DMS79 (cell line): ENCODE data around the gene PTPRU.
"Not testable (repeated sequence)": the region's sequence is repeated elsewhere in the genome, so short reads cannot be mapped to it uniquely, and the experiment has no call there.

Experiments used
- DNase-seq: peaks from one replicate; lab custom pipeline; 2025; lab: John Stamatoyannopoulos, UW

The PTPRU gene

GRCh38 chr1:29290414-29290985 lies 54.2 kb downstream of the PTPRU start:
- no peak for DNase-seq

- DNase-seq = no peak
These were observed 55.4 kb downstream of the PTPRU start for GRCh38 chr1:29291756-29292155.

GRCh38 chr1:29292344-29292743 lies 56.0 kb downstream of the PTPRU start:
- no peak for DNase-seq

DNA sequence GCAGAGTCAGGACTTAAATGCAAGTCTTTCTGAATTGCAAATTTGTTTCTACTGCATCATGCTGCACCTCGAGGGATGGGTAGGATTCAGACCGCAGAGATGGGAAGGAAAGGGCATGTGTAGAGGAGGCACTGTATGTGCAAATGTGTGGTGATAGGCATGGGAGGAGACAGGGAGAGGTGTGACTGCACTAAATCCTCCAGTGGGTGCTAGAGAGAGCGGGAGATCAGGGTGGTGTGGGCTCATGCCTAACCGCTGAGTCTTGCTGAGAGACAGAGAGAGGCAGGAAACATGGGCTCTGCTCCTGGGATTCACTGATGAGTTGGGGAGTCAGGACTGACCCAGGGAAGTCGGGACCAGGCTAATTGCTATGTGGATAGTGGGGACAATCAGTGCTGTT lies 61.1 kb downstream of the PTPRU start:
- DNase-seq = no peak

DNA sequence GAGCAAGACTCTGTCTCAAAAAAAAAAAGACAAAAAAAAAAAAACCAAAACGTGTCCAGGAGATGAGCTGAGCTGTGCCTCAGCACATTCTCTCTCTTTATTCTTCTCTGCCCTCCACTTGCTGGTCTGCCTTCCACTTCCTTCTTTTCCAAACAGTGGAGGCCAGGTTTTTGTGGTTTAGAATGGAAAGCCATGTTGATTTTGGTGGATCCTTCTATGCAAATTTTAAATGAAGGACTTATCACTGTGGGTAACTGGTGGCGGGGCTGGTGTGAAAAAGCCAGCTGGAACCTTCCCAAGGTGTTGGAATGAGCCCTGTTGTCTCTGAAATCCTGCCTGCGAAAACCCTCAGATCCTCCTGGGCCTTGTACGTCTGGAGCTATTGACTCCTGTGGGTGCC lies 61.9 kb downstream of the PTPRU start:
- no peak for DNase-seq

DNA sequence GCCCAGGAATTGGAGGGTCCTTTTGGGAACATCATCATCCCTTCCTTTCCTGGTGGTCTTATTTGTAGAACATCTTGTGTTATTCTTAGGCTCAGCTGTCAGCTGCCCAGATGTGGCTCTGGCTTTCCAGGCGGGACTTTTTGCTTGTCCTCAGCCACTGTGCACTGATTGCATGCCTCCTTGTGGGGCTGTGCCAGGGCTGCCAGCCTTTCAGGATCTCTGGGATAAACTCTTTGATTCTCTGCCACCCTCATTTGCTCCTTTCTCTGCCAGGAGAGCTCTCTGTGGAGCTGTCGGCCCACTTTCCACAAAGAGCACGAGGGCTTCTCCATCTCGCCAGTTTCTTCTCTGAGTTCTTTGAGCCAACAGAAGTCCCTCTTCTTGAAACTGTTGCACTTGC lies 63.1 kb downstream of the PTPRU start:
- no peak for DNase-seq

DNA sequence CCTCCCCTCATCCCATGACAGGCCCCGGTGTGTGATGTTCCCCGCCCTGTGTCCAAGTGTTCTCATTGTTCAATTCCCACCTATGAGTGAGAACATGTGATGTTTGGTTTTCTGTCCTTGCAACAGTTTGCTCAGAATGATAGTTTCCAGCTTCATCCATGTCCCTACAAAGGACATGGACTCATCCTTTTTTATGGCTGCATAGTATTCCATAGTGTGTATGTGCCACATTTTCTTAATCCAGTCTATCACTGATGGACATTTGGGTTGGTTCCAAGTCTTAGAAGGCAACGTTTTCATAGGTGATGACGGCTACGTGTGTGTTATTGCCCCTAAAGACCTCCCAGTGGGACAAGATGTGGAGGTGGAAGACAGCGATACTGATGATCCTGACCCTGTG lies 65.4 kb downstream of the PTPRU start:
- not testable (repeated sequence) for DNase-seq

DNA sequence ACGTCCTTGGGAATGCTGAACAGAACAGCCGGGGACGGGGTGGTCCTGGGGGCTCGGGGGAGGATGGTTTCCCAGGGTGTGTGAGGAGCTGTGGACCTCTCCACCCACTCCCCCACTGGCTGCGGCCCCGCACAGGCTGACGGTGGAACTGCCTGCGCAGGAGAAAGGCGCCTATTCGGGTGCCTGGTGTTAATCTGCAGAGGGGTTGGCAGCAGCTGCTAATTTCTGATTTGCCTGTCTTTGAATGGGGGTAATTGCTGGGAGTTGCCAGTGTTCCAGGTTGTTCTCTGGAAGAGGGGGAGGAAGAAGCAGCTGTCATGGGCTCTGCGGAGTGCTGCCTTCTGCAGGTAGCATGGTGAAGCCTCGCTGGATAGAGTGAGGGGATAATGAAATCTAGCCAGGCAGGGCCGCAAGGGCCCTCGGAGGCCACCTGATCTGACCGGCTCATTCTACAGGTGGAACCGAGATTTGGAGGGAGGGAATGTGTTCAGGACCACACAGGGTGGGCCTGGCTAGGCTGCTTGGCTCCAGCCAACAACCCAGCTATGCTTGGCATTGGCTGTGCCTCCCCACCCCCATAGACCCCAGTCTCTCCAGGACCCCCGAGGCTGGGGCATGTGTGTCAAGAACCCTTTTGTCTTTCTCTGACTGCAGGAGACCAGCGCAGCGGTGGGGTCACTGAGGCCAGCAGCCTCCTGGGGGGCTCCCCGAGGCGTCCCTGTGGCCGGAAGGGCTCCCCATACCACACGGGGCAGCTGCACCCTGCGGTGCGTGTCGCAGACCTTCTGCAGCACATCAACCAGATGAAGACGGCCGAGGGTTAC lies 67.1 kb downstream of the PTPRU start:
- DNase-seq = no peak

GRCh38 chr1:29304025-29304684 lies 67.8 kb downstream of the PTPRU start:
- DNase-seq = no peak

DNA sequence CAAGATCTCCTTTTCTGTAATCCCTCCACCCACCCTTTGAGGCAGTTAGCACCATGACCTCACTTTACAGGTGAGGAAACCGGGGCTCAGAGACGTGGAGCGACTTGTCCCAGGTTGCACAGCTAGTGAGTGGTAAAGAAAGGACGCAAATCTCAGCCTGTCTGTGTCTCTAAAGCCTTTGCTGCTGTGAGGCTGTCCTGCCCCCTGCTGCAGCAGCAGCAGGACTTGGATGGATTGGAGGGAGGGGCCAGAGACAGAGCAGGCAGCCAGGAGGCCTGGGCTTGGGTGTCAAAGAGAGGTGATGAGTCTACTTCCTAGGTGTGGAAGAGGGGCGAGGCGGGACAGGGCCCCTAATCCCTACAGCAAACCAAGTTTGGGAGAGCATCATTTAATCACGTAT lies 69.6 kb downstream of the PTPRU start:
- no peak for DNase-seq

GRCh38 chr1:29306471-29307140 lies 70.3 kb downstream of the PTPRU start:
- DNase-seq = no peak

- DNase-seq = no peak
These were observed 72.8 kb downstream of the PTPRU start for GRCh38 chr1:29309075-29309474.

DNA sequence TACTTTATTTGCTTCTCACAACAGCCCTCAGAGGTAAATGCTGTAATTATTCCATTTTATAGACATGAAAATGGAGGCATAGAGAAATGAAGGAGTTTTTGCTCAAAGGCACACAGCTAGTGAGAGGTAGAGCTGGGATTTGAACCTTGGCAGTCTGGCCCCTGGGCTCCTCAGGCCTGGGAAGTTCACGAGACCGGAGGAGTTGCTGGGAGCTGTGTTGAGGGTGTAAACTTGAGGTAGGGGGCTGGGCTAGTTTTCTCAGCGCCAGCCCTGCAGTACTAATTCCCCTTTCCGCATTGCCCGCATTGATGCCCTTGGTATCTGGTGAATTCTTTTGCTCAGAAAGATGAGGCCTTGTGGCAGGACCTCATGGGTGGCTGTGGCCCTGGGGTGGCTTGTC lies 73.3 kb downstream of the PTPRU start:
- no peak for DNase-seq

GRCh38 chr1:29310616-29311180 lies 74.4 kb downstream of the PTPRU start:
- DNase-seq = no peak

DNA sequence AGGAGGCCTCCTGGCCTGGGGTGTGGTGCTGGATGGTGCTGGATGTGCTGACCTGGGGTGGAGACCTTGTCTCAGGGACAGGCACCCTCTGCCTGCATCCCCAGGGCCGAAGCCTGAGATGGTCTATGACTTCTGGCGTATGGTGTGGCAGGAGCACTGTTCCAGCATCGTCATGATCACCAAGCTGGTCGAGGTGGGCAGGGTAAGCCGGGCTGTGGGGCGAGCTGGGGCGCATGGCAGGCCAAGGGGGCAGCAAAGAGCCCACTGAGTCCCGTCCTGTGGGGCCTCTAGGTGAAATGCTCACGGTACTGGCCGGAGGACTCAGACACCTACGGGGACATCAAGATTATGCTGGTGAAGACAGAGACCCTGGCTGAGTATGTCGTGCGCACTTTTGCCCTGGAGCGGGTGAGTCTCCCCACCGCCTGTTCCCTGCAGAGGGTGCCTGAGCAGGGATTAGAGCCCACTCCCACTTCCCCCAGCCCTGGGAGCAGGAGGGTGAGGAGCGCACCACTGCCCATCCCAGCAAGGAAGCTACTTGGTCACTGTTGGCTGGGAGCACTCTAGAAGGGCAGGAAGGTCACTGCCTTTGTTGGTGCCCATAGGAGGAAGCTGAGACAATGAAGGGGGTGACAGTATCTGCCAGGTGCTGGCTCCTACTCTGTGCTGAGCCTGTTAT lies 75.2 kb downstream of the PTPRU start:
- DNase-seq = no peak

GRCh38 chr1:29312469-29313461 lies 76.4 kb downstream of the PTPRU start:
- no peak for DNase-seq

DNA sequence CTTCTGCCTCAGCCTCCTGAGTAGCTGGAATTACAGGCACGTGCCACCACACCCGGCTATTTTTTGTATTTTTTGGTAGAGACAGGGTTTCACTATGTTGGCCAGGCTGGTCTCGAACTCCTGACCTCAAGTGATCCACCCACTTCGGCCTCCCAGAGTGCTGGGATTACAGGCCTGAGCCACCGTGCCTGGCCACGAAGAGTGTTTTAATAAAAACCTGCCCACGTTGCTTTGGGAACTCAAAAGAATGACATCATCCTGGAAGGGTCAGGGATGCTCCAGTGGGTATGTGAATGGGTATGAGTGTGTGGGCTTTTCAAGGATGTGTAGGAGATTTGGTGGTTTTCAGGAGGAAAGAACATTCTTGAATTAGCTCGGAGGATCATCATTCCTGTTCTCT lies 78.4 kb downstream of the PTPRU start:
- not testable (repeated sequence) for DNase-seq

DNA sequence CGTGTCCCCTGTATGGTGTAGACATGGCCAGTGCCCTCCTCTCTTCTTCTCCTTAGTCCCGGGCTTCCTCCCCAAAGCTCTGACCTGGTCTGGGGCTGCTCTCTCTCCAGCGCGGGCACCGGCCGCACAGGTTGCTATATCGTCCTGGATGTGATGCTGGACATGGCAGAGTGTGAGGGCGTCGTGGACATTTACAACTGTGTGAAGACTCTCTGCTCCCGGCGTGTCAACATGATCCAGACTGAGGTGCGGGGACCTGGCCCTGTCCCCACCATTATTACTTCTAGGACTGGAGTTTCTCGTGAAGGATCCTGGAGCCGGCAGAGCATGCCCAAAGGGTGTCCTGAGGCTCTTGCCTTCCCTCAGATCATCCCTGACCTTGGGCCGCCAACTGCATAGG lies 78.9 kb downstream of the PTPRU start:
- no peak for DNase-seq

GRCh38 chr1:29315876-29316275 lies 79.6 kb downstream of the PTPRU start:
- no peak for DNase-seq

DNA sequence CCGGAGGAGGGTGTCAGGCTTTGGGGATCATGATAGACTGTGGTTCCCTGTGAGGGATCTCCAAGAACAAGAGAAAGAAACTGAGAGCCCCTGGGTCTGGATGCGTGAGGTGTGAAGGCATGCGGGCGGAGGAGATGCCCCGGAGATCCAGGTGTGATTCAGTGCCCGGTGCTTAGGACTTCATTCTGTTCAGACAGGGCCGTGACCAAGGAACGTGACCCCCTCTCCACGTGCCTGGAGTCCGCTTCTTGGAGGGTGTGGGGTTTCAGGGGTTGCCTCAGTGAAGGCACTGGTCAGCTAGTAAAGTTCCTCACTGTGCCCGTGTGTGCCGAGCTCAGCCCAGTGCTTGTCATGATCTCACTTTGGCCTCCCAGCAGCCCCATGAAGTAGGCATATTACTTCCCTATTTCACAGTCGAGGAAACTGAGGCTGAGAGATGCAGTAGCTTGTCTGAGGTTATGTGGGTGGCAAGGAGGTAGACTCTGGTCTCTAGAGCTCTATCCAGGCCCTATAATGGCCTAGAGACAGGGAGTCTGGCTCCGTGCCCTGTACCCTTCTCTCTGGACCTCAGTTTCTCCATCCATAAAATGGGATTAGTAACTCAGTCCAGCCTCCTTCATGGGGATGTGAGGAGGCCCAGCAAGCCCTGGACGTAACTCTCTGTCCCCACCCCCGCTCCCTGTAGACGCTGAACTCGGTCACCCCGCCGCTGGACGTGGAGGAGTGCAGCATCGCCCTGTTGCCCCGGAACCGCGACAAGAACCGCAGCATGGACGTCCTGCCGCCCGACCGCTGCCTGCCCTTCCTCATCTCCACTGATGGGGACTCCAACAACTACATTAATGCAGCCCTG lies 81.0 kb downstream of the PTPRU start:
- DNase-seq = no peak
